C1 segment of cervical spinal cord (tissue), 14 donors: ENCODE measurements around the gene C16orf92.
A peak's percentile ranks its signal among the peaks of the same experiment; 100 is the strongest.
"Not testable (repeated sequence)": the region's sequence is repeated elsewhere in the genome, so short reads cannot be mapped to it uniquely, and the experiment has no call there.

Experiments used
- DNase-seq, 14 donors: peaks; one replicate each; lab custom pipeline; 2025; lab: John Stamatoyannopoulos, UW

The C16orf92 gene

GRCh38 chr16:30025156-30025555 is 2.2 kb downstream of the C16orf92 start:
- DNase-seq, result no peak

DNA sequence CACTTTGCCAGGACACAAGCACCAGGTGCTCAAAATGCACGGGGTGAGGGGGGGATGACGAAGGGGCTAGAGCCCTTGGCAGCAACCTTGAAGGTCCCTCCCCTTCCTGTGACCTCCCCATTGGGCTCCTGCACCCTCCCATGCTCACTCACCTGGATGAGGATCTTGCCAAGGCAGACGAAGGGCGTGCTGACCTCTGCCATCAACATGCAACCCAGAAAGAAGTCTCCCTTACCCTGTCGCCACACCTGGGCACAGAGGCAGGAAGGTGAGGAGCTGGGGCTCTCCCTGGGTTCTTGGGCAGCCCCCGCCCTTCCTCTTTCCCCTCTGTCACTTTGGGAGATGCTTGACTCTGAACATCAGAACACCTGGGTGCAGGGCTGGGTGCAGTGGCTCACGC is 2.6 kb downstream of the C16orf92 start:
- DNase-seq, result no peak

- no peak for DNase-seq
Observed at GRCh38 chr16:30026449-30026848, 3.5 kb downstream of the C16orf92 start.

DNA sequence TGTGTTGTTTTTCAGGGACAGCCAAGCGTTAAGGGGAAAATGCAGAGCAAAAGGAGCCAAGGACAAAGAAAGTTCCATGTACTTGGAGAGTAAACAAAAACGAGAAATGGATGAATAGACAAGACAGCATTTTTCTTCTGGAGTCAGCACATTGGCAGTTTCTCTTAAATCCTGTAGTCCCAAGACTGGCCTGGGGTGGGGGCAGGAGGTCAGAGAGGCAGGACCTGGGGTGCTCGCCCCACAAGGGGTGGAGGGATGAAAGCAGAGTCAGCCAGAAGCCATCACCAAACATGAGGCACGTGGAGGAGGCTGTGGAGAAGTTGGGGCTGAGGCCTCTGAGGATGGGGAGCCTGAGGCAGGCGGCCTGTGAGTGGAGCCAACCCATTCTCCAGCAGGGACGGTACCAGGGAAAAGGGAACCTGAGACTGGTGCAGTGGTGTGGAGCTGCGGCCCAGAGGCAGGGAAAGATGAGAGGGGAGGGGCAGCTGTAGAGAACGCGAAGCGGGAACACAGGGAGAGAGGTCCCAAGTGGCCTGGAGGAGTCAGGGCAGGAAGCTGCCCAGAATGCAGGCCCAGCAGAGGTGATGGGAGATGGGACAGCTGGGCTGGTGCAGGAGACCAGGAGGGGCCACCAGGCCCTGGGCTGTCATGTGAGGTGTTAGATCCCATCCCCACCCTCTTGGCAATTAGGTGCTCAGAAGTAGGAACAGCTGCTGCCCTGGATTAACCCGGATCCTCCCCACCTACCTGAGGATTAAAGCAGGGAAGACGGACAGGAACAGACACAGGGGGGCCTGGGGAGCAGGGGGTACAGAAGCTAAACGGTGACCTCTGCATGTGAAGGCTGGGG is 4.8 kb downstream of the C16orf92 start:
- no peak for DNase-seq

DNA sequence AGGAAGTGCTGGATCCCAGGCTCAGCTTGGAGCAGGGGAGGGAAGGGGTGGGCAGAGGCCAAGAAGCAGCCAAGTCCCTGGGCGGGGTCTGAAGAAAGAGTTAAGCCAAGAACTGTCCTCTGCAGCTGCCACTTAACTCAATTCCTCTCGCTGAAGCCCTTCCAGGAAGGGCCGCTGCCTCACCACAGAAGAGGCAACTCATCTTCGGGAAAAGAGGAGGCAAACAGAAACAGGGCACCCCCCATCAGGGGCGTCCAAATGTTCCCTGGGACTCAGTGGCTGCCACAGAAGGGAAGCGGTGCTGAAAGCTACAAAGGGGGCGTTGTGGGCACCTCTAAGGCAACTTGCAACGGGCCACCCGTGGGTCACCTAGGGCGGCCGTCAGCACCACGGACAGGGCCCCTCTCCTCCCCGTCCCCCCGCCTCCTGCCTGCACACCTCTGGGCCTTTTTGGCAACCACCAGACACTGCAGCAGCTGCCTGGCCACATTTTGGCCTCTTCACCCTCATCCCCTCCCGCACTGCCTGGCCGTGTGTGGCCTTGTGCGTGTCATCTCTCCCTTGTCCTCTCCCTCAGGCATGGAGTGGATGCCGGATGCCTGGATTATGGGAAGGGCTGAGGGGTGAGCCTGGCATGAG is 5.6 kb downstream of the C16orf92 start:
- peak in 1 of 14 donors; percentile 73 for DNase-seq

DNA sequence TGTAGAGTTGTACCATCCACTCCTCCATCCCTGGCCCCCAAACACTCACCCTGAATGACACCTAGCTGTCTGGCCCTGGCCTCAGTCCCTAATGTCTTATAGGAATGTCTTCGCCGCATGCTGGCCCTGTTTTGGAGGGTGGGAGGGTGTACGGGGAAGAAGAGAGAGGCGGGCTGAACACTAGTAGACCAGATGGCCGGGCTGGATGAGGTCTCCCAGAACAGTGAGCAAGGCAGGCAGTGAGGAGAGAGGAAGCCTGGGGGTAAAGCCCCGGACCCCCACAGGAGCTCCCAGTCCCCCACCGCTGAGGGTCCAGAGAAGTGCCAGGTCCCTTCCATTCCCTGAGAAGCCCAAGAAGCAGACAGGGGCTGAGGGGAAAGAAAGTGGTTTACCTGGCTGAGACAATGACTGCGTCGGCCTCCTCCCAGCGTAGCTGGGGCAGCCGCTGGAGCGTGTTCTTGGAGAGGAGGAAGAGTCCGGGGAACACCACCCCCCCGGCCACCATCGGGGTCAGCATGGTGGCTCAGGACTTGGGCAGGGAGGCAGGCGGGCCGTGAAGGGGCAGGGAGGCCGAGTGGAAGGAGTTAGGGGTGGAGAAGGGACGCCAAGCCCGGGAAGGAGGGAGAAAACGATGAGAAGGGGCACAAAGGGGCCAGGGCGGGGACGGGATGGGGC is 7.2 kb downstream of the C16orf92 start:
- DNase-seq, result peak in 1 of 14 donors; percentile 44

DNA sequence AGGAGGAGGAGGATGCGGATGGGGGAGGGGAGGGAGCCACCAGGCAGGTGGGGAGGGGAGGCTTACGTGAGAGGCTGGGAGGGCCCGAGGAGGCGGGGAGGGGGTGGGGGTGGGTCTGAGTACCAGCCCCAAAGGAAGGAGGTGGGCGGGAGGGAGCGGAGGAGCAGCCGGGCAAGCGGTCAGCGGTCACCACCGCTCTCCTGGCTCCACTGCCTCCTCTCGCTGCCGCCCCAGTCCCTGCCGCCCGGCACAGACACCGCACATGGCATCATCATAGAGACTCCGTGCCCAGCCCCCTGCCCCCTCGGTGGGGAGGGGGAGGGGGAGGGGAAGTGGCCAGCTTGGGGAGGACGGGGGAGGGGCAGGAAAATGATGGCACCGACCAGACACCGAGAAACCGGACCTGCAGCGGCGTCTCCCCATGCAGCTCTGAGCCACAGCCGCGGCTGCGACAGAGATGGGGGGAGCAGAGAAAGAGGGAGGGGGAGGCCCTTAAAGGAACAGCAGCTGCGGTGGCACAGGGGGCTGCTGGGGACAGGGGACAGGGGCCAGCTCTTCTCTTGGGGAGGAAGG is 7.9 kb downstream of the C16orf92 start, which contains the start of gene TLCD3B:
Gene TLCD3B (minus strand): TSS at position 431 of the 573 bp plus-strand sequence. CDS start 744 bp downstream, outside the sequence.
- DNase-seq, result peak in 2 of 14 donors; percentile 24 to 81

GRCh38 chr16:30031477-30031918 is 8.5 kb downstream of the C16orf92 start:
- peak in 1 of 14 donors; percentile 39 for DNase-seq

DNA sequence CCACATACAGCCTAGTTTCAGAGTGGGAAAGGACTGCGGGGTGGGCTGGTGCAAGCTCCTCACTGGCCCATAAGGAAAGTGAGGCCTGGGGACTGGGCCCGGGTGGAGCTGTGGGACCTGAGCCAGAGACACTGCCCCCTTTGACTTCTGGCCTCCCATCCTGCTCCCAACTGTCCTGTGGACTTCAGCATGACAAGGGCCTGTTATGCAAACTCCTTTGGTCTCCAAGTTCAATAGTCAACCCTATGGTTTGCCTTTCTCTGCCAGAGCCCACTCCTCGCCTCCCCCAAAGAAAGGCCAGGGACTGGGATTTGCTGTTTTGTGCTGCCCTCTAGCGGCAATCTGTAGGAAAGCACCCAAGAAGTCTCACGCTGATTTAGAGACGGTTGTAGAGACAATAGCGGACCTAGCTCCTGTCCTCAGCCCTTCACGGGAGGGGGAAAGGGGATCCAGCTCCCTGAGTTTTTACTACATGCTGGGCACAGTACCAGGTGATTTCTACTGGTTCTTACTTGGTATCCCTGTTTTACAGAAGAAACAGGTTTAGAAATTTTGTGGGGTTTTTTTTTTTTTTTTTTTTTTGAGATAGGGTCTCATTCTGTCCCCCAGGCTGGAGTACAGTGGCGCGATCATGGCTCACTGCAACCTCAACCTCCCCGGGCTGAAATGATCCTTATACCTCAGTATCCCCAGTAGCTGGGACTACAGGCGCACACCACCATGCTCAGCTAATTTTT is 9.3 kb downstream of the C16orf92 start:
- DNase-seq, result peak in 8 of 14 donors; percentile 10 to 59 (median 22)

DNA sequence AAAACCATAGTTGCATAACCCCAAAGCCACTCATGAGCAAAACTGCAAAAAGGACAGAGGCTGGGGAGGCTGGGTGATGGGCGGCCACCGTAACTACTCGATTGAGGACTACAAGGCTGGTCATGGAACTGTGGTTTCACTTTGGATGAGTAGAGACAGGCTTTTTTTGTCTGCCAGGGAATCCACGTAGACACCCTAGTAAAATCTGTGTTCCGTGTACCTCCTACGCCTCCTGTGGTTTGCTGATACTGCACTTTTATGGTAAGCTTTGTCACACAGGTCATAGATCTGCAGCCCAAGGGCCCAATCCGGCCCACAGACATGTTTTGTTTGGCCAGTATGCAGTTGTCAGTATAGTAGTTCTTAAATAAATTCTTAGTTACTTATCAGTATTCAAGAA is 10.3 kb downstream of the C16orf92 start:
- DNase-seq, result no peak

DNA sequence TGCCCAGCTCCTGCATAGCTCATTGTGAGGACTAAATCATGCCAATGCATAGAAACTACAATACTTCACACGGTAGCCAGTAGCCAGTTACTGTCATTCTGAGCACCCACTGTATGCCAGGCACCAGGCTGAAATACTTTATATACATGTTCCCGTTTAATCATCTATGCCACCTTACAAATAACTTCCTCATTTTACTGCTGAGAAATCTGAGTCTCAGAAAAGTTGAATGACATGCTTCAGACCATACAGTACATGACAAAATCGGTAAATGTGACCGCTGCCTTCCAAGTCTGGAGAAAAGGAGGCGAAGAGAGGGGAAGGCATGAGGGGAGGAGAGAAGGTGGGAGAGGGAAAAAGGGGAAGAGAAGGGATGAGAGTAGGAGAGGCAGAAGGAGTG is 17.2 kb downstream of the C16orf92 start:
- no peak for DNase-seq

DNA sequence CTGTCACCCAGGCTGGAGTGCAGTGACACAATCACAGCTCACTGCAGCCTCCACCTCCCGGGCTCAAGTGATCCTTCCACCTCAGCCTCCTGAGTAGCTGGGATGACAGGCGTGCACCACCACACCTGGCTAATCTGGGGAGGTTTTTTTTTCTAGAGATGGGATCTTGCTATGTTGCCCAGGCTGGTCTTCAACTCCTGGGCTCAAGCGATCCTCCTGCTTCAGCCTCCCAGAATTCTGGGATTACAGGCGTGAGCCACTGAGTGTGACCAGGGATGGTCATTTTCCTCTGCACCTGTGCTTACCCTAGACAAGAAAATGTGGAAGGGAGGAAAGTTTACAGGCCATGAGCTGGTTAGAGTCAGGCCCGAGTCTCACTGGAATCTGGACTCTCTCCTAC is 17.7 kb downstream of the C16orf92 start:
- DNase-seq, result not testable (repeated sequence)

- no peak for DNase-seq
Observed at GRCh38 chr16:30041841-30042240, 18.8 kb downstream of the C16orf92 start.

DNA sequence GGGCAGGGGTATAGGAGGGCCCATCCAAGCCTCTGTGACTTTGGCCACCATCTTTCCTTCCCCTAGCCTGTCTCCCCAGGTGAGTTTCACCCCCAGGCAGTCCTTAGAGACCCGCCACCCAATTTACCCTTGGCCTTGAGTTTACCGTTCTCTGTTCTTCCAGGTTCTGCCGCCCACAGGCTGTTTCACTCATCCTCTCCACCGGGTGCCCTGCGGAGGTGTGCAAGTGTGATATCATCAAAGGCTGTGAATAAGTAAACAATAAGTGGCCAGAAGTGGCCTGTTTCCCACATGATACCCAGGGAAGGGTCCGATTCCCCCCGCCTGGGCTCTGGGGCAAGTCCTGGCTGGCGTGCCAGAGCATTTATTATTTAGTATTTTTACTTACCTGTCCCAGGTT is 23.2 kb downstream of the C16orf92 start:
- no peak for DNase-seq

- no peak for DNase-seq
Observed at GRCh38 chr16:30046588-30046987, 23.6 kb downstream of the C16orf92 start.

- peak in 9 of 14 donors; percentile 31 to 79 (median 59) for DNase-seq
Observed at GRCh38 chr16:30049871-30050270, 26.9 kb downstream of the C16orf92 start.

DNA sequence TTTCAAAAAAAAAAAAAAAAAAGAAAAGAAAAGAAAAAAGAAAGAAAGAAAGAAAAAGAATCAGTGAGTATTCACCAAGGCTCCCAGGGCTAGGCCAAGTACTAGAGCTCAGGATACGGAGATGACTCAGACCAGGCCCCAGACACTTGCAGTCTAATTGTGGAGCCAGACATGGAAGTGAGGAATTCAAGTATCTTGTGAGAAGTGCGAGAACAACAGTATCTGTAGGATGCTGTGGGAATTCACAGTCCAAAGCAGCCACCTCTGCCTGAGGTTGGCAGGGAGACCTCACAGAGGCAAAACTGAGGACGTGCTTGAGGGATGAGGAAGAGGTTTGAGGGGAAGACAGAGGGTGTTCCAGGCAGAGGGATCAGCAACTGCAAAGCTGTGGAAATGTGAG is 28.5 kb downstream of the C16orf92 start:
- no peak for DNase-seq

DNA sequence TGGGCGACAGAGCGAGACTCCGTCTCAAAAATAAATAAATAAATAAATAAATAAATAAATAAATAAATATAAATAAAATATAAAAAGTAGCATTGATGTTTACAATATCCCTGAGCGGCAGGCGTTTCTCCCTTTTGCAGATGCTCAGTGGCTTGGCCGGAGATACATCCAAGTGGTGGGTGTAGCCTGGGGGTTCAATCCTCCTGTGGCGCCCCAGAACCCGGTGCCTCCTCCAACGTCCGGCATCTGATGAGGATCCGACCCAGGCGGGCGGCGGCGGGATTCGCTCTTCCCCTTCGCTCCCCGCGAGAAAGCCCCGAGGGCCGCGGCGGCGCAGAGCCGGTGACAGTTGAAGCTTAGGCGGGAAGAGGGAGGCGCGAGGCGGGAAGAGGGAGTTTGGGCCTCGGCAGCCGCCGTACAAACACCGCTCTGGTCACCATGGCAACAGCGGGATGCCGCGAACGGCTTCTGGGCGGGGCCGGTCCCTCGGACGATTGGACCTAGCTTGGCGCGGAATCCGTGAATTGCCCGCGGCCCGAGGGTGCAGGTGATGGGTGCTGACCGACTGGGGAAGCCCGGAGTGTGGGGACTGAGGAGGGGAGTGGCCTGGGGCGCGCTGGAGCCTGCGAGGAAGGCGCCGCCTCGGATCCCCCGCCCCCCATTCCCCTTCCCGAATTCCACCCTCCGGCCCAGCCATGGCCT is 29.8 kb downstream of the C16orf92 start:
- peak; percentile 45 to 89 (median 78) for DNase-seq

GRCh38 chr16:30053376-30054015 is 30.5 kb downstream of the C16orf92 start:
- no peak for DNase-seq

GRCh38 chr16:30054451-30054850 is 31.5 kb downstream of the C16orf92 start:
- DNase-seq, result no peak
